OCI-M2 (cell line): ENCODE results near the gene C12orf50.
"Not testable (repeated sequence)": the region's sequence is repeated elsewhere in the genome, so short reads cannot be mapped to it uniquely, and the experiment has no call there.

Source experiments
- DNase-seq: peaks from one replicate; lab custom pipeline; 2025; ENCODE audit not compliant: unreplicated experiment; lab: John Stamatoyannopoulos, UW

C12orf50 gene

DNA sequence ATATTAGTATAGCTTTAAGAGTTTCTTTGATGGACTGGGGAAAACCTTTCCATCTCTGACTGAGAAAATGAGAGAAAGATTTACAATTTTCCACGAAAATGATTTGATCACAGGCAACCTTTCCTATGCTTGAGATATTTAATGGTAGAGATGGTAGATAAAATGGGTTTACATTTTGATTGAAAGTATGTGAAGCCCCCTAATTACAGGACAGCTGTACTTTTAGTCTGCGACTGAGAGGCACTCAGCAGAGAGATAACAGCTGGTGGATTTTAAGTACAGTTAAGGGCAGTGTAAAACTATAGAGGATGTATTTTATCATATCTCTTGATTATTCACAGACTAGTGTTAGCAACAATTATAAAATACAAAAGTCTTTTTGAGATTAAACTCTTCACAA is 40.7 kb downstream of the C12orf50 start:
- no peak for DNase-seq

DNA sequence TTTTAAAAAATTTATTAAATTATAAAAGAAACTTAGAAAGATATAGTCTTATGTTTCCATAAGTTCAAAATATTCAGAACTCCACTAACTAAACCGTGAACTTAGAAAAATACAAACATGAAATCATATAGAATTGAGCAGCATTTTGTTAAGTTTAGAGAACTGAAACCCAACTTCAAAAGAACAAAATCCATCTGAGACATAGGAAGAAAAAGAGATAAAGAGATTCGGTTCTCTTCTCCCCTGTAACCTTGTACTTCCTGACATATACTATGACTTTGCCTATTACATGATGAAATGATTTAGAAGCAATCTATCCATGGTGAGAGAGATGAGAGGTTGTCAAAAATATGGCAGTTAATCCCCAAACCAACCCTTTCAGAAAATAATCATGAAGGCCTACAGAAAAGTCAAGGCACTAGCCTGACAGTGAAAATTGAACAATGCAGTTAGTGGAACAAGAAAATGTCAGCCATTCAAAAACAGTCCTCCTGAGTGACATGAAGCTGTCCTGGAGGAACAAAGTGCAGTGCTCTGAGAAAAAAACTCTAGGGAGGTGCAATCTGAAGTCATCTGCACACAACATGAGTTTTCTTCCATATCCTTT is 44.0 kb downstream of the C12orf50 start:
- no peak for DNase-seq

DNA sequence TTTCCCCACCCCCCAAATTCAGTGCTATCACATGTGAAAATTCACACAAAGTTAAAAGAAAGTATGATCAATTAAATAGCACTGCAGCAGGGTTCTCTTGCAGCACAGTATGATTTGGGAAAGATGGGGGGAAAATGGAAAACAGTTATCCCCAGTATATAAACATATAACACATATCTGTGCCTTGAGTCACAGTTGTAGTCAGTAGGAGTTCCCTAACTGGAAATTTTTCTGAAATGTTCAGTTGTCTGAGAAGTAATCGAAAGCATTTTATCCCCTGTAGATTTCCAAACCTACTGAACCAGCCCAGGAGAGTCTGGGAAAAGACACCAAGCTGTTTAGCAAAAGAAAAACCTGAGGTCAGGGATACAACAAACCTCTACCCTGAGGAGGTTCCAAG is 47.0 kb downstream of the C12orf50 start:
- no peak for DNase-seq

DNA sequence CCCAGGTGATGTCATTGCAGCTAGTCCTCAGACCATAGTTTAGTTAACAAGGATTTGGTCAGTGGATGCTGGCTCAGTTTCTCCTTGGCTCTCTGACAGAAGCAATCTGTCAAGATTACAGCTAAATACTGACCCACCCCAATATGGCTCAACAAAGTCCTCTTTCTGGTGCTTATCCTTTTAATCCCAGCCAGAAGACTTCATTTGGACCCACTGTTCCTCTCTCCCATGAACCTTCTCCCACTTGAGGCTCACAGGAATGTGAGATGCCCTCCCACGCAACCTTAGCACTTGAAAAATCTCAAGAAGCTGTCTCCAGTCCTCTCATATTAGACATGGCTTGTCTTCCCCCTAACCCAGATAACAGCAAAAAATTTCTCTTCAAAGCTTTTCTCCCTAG is 47.7 kb downstream of the C12orf50 start:
- no peak for DNase-seq

DNA sequence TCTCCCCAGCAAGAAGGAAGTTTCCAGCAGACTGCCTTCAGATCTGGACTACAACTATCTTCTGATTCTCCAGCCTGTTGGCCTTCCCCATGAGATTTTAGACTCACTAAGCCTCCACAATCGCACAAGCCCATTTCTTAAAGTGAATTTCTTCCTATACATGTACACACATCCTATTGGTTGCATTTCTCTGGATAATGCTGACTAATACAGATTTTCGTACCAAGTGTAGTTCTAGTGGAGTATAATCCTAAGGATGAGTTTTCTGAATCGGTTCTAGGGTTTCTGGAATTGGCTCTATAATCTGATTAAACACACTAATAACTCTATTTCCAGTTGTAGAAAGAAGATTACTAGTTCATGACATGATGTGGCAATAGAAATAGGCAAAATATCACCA is 53.3 kb downstream of the C12orf50 start:
- DNase-seq: no peak

DNA sequence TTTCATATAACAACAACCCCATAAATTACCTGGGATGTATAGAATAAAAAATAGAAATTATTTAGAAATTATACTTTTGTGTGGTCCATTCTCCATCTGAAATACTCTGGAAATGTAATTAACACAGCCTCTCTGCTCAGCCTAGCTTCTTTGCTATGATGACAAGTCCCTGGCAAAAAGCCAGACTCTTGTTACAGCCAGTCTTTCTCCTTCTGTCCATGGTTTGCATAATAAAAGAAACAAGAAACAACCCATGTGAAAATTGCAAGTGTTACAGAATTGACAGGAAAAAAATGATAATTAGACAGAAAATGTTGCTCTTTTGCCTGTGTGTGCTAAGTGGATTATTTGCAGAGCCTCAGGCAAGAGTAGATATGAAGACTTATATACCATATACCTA is 61.3 kb downstream of the C12orf50 start:
- no peak for DNase-seq

DNA sequence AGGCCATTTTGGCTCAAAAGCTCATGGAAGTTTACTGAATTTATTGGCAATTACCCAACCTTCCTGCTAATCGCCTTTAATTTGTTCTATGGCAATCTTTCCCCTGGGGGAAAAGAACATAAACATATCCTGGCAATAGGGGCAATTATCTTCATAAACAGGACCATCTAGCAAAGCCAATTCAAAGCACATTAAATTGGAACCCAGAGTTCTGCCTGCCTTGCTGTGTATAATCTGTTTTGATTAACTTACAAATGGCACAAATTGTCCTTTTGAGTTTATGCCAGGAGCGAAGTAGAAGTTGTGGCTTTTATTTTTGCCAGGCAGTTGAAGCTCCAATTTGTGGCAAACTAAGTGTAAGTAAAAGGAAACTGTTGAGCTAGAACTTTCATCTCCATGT is 68.6 kb downstream of the C12orf50 start:
- DNase-seq: no peak

DNA sequence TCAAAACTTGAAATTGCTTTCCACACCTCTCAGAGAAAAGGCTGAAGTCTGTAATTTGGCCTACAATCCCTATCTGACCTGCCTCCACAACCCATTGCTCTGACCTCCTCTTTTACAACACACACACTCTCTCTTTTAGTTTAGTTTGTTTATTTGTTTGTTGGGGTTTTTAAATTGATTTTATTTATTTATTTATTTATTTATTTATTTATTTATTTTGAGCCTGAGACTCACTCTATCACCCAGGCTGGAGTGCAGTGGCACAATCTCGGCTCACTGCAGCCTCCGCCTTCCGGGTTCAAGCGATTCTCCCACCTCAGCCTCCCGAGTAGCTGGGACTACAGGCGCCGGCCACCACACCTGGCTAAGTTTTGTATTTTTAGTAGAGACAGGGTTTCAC is 75.2 kb downstream of the C12orf50 start:
- not testable (repeated sequence) for DNase-seq

DNA sequence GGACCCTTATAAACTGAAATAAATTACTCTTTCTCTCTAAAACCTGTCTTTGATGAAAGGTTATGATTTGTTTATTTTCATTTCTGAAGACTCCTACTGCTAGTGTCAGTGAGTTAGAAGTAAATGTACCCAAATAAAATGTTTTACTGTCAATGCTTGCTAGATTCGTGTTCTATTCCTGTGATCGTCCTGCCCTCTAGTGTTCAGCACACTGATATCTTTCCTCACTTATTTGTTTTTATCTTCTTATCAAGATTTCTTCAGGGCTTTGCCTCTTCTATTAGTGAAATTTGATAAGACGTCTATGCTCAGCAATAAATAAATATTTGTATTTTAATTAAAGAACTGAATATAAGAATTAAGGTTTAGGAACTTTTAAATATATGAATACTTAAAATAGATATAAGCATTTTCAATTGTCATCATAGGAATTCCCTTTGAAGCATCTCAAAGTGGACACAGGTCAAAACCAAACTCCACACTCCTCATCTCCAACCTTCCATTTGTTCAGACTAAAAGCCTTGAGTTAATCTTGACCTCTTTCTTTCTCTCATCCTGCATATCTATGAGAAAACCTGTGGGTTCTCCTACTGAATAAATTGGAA is 75.8 kb downstream of the C12orf50 start:
- no peak for DNase-seq

DNA sequence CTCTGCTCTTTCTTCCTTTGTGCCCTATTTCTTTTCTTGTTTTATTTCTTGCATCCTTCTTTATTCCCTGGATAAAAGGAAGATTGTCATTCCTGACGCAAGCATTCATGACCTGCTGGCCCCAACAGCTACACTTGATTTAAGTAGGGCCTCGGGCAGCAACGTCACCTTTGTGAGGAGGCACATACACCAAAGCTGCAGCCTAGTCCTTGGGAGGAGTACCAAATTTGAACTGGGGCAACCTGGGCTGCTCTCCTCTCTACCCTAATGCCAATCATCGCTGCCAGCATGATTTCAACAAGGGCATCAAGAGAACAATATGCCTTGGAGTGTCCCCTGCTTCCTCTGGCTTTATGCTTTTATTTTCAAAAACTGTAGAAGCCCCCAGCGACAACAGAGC is 76.4 kb downstream of the C12orf50 start:
- no peak for DNase-seq

DNA sequence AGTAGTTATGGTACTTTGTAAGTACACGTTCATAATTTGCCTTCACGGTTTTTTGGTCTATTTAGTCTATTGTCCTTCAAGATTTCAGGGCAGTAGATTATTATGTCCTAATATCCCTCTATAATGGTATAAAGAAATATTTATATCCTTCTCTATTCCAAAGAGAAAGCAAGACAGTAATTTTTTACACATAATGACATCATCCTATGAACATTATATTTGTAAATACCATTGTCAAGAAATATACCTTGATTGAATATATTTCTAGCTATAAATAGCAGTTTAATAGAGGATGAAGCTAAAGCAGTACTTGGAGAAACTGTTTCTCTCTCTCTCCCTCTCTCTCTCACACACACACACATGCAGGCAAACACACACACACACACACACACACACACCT is 77.0 kb downstream of the C12orf50 start:
- no peak for DNase-seq

DNA sequence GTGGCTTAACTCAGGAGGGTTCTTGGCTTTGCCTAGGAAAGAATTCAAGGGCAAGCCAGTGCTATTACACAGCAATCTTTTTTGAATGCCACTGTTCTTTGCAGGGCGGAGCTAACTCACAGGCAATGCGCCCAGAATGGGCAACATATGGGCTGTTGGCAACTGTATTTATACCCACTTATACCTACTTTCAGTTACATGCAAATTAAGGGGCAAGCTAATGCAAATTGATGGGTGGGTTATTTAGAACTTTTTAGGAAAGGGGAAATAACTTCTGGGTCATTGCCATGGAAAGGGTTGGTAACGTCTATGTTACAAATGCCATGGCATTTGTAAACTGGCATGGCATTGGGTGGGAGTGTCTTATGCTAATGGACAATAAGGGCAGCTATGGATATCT is 85.4 kb downstream of the C12orf50 start:
- DNase-seq: no peak

DNA sequence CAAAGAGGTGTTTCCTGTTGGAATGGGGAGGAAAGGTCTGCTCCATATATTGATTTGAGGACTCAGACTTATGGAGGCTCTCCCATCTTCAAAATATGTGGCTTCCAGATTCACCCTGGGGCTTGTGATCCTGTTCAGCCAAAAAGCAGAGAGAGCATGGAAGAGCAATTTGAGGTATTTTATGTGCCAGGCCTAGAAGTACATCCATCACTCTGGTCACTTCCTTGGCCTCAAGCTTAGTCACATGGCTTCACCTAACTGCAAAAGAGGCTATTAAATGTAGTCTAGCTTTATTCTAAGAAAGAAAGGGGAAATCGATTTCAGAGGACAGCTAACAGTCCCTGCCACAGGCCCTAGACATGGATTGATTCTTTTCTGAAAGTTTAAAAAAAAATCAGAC is 86.2 kb downstream of the C12orf50 start:
- no peak for DNase-seq

DNA sequence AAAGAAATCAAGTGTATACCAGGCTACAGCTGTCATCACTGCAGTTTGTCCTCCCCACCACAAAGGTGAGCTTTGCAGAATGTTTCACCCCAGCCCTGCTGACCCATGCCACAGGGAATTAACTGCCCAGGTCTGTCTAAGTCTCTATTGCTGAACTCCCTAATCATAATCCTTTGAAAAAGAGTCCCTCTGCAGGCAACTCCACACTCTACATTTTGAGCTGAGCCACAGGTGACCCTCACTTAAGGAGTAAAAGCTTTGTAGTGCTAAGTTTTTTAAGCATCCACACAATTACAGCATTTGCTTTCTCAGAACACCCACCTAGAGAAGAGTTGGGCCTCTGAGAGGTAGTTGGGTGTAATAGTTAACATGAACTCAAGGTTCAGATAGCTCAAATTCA is 90.0 kb downstream of the C12orf50 start:
- DNase-seq: no peak

DNA sequence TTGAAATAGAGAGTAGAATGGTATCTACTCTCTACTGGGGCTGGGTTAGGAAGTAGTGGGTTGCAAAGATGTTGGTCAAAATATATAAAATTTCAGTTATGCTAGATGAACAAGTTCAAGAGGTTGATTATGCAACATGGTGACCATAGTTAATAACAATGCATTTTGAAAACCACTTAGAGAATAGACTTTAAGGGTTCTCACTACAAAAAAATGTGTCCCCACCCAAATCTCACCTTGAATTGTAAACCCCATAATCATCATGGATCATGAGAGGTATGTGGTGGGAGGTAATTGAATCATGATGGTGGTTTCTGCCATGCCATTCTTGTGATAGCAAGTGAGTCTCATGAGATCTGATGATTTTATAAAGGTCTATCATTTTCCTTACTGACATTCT is 94.0 kb downstream of the C12orf50 start:
- DNase-seq: no peak

DNA sequence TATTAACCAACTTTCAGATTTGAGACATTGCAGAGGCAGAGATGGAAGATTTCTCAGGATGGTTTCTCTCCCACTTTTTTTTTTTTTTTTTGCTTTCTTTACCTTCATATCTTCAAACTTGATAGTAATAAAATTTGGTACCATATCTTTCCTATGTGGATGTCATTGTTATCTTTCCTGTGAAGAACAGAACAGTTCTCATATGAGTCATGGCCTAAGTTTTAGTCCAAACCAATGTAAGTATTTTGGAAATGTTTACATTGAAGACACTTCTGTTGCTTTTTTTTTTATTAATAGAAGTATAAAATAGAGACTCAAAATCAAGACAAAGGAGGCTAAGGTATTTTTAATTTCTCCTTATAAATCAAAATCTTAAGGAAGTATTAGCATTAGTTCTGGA is 95.2 kb downstream of the C12orf50 start:
- no peak for DNase-seq

DNA sequence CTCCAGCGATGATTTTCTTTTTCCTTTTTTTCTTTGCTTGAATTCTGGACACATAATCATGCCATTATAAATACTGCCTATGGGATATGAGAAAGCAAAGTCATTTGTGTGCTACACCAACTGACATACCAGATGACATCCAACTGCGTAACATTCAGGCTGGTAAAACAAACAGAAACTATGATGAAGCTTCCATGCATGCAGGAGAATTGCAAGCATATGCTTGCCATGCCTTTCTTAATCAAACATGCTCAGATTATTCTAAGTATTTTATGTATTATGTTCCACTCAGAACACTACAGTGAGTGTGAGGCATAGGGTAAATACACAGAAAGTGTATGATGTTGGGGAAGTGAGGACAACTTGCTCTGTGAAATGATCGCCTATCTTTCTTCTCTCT is 97.4 kb downstream of the C12orf50 start:
- no peak for DNase-seq

DNA sequence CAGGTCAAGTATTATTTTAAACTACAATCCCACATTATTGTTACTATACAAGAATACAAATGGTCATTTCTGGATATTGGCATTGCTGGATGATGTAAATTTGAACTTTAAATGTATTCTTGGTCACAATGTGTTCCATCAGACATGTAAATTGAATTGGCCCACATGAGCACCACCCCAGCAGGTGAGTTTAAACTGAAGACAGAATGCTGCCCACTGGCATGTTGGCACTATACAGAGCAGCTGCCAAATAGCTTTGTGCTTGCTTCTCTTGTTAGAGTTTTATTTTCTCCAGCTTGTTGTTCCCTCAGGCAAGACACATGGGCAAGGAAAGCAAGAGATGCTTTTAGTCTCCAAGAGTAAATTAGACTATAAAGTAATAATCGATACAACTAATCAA is 98.6 kb downstream of the C12orf50 start:
- no peak for DNase-seq
